Parathyroid adenoma (tissue), 2 donors: ENCODE measurements around the gene IMMP2L.

Source experiments
- H2AFZ ChIP-seq: fragments of 300-600 bp; sonication (generic); one replicate; pipeline ENCODE4 v1.7.0; 2017; ENCODE audit warnings: antibody characterized with exemption, mild to moderate bottlenecking
- H3K27ac ChIP-seq: fragments of 300-600 bp; sonication (generic); one replicate; pipeline ENCODE4 v1.7.0; 2017
- H3K27me3 ChIP-seq: fragments of 300-600 bp; sonication (generic); one replicate; pipeline ENCODE4 v1.7.0; 2017; ENCODE audit warnings: low read length; ENCODE audit not compliant: control insufficient read depth, insufficient read depth
- H3K36me3 ChIP-seq: fragments of 300-600 bp; sonication (generic); one replicate; pipeline ENCODE4 v1.7.0; 2017; ENCODE audit warnings: low read length; ENCODE audit not compliant: control insufficient read depth, insufficient read depth
- H3K4me1 ChIP-seq: fragments of 300-600 bp; sonication (generic); one replicate; pipeline ENCODE4 v1.7.0; 2017; ENCODE audit warnings: control low read depth
- H3K4me2 ChIP-seq: fragments of 300-600 bp; sonication (generic); one replicate; pipeline ENCODE4 v1.7.0; 2017; ENCODE audit warnings: low read length
- H3K4me3 ChIP-seq: fragments of 300-600 bp; sonication (generic); one replicate; pipeline ENCODE4 v1.7.0; 2017; ENCODE audit warnings: low read depth, low read length
- H3K79me2 ChIP-seq: fragments of 300-600 bp; sonication (generic); one replicate; pipeline ENCODE4 v1.7.0; 2017; ENCODE audit warnings: control low read depth
- H3K9ac ChIP-seq: fragments of 300-600 bp; sonication (generic); one replicate; pipeline ENCODE4 v1.7.0; 2017; ENCODE audit warnings: mild to moderate bottlenecking
- H3K9me3 ChIP-seq: fragments of 300-600 bp; sonication (generic); one replicate; pipeline ENCODE4 v1.7.0; 2017; ENCODE audit warnings: low read length; ENCODE audit not compliant: control insufficient read depth
- CTCF ChIP-seq: fragments of 300-600 bp; sonication (generic); IDR thresholded peaks from one replicate; pipeline ENCODE4 v1.7.0; 2017; ENCODE audit warnings: antibody characterized with exemption, mild to moderate bottlenecking
- donor health status: primary hyperparathyroidism.

The IMMP2L gene

GRCh38 chr7:110808361-110808760, 753.9 kb downstream of the IMMP2L start:
- no peaks in the 10 kb centered on the region for H3K9me3 ChIP-seq
- TF ChIP-seq CTCF = no peak
- H3K4me2 ChIP-seq = no peak overlapping the region

GRCh38 chr7:110804501-110804900, 757.8 kb downstream of the IMMP2L start:
- no peak overlapping the region for H3K9ac ChIP-seq
- H2AFZ ChIP-seq = no peak overlapping the region
- H3K27me3 ChIP-seq = no peaks in the 10 kb centered on the region
- no peak overlapping the region for H3K27ac ChIP-seq
- H3K79me2 ChIP-seq = no peaks in the 10 kb centered on the region
- no peaks in the 10 kb centered on the region for H3K9me3 ChIP-seq
- no peak overlapping the region for H3K4me2 ChIP-seq
- no peaks in the 10 kb centered on the region for H3K4me1 ChIP-seq
- H3K36me3 ChIP-seq = no peaks in the 10 kb centered on the region
- TF ChIP-seq CTCF = no peak
- no peak overlapping the region for H3K4me3 ChIP-seq

More at GRCh38 chr7:110808361-110808760, 753.9 kb downstream of the IMMP2L start:
- Histone ChIP-seq H3K9ac (no peak overlapping the region), H3K4me1 (no peaks in the 10 kb centered on the region), H3K27ac (no peak overlapping the region), H3K27me3 (no peaks in the 10 kb centered on the region), H3K36me3 (no peaks in the 10 kb centered on the region), H2AFZ (no peak overlapping the region), H3K4me3 (no peak overlapping the region), H3K79me2 (no peaks in the 10 kb centered on the region)

DNA sequence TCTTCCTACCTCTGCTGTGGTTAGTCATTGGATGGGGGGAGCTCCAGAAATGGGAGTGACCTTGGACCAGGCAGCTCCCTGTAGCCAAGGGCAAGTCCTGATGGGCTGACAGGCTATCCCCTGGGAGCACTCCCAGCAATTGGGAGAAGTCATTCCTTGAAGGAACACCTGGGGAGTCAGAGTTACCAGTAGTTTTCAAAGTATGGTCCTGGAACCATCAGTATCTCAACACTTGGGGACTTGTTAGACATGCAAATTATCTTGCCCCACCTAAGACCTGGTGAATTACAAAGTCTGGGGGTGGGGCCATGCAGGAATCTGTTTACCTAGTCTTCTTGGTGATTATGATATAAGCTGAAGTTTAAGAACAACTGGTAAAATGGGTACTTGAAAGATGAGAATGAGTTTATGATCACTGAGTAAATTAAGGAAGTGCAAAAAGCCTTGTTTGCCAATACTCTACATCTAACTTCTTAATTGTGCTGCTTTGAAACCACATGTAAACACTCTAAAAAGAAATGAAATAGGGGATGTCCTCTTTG, 758.6 kb downstream of the IMMP2L start:
- Histone ChIP-seq H3K79me2 (no peaks in the 10 kb centered on the region), H3K4me2 (no peak overlapping the region), H3K9me3 (no peaks in the 10 kb centered on the region), H3K36me3 (no peaks in the 10 kb centered on the region), H3K9ac (no peak overlapping the region), H3K27ac (no peak overlapping the region), H3K4me3 (no peak overlapping the region), H2AFZ (no peak overlapping the region), H3K4me1 (no peaks in the 10 kb centered on the region), H3K27me3 (no peaks in the 10 kb centered on the region)
- TF ChIP-seq CTCF = no peak

GRCh38 chr7:110801502-110801901, 760.8 kb downstream of the IMMP2L start:
- no peak for TF ChIP-seq CTCF
- Histone ChIP-seq H3K27ac (no peak overlapping the region), H3K36me3 (no peaks in the 10 kb centered on the region), H3K4me1 (no peaks in the 10 kb centered on the region), H3K4me2 (no peak overlapping the region), H3K27me3 (no peaks in the 10 kb centered on the region), H2AFZ (no peak overlapping the region), H3K9me3 (no peaks in the 10 kb centered on the region), H3K9ac (no peak overlapping the region), H3K4me3 (no peak overlapping the region), H3K79me2 (no peaks in the 10 kb centered on the region)

- Histone ChIP-seq H3K27ac (no peak overlapping the region), H3K27me3 (no peaks in the 10 kb centered on the region)
- no peak for TF ChIP-seq CTCF
These were observed 761.3 kb downstream of the IMMP2L start for GRCh38 chr7:110800984-110801383.

More at GRCh38 chr7:110800984-110801383, 761.3 kb downstream of the IMMP2L start:
- Histone ChIP-seq H3K36me3 (no peaks in the 10 kb centered on the region), H3K9ac (no peak overlapping the region), H2AFZ (no peak overlapping the region), H3K4me3 (no peak overlapping the region), H3K4me1 (no peaks in the 10 kb centered on the region), H3K9me3 (no peaks in the 10 kb centered on the region), H3K79me2 (no peaks in the 10 kb centered on the region), H3K4me2 (no peak overlapping the region)
